Measurements from ENCODE around the gene RAB37. TPM values are rescaled to one million over a fixed set of nuclear protein-coding genes. Genes with fewer than 3 reads are reported as not detected.
A peak's percentile ranks its signal among the peaks of the same experiment; 100 is the strongest.

Gene RAB37
- total and polyA plus RNA-seq, 2 of the 13 experiments (the other 11 are each of a cell fraction or from before 2014, with no cell fraction given): 0.91 to 3.7 TPM

DNA sequence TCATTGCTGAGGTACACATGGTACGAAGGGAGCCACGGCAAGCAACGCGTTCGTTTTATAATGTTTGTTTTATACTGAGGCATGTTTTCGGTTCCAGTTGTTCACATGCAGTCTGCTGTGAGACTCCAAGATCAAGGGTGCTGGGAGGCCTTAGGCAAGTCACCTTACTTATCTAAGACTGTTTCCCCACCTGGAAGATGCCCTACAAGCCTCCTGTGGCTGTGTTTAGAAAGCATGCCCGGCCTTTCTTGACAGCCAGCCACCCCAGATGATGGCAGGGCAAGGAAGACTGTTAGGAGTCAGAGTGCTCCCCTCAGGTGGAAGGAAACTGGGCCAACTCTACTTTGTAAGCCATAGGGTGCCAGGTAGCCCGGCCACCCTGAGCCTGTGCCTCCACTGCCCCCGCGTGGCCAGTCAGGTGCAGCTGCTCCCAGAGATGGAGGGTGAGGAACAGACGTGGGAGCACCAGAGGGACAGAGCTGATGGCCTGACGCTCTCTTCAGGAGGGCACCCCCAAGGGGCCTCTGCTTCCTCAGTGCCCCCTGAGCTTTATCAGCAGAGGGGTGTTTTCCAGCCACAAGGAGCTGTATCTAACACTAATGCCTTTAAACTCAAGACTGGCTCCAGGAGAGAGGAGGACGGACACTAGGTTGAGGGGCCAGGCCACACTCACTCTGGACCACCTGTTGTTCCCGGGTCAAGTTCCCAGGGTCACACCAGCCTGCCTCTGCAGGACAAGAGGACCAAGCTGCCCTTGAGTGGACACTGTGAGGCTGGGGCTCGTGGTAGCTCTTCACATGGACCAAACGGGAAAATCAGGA lies 33.7 kb downstream of the RAB37 start:
- ChIA-PET POLR2A (interaction anchor here (0.6 to 29.3 kb wide), 8 partner anchors 8 to 102 kb away, joined by 3 to 1459 read pairs (median 6); partner anchors contain the start of genes FDXR, NHERF1 and RAB37), CTCF (ENCODE audit: low intra/inter-chr PET ratio, low total read pairs) (interaction anchor here (0.7 to 12.2 kb wide), 6 partner anchors 10 to 113 kb away, joined by 3 to 219 read pairs (median 5); partner anchors contain the start of gene NHERF1)
- H3K79me2 ChIP-seq (ENCODE audit: insufficient read depth, low read length): peaks cover 26% of the 10 kb centered on the region
- DNase-seq (ENCODE audit: low spot score): peak; percentile 81
- BruUV-seq (replicated peaks): no TSS peak
- 42% methylated on average over 16 of the region's 16 CpGs for WGBS (ENCODE audit: low lambda C conversion rate)
- H3K9me3 ChIP-seq (ENCODE audit: low read length): no peaks in the 10 kb centered on the region
- ATAC-seq: peak; percentile 78
- intact Hi-C loops (cut with micrococcal nuclease; ENCODE audit: unreplicated experiment): loop anchor here (1.0 kb wide), 1 partner anchor 25 kb away; no protein-coding TSS in a partner anchor
- FAIRE-seq: peak; percentile 87
- H3K4me3 ChIP-seq (replicated peaks in 1 of 3; ENCODE audit: insufficient read depth in 1 of 3, low read depth in 2 of 3, low read length in 3 of 3): no peak overlapping the region
- H3K27ac ChIP-seq (ENCODE audit: extremely low read length, insufficient read depth, low read length): peak overlapping the region; percentile 52
- H3K36me3 ChIP-seq (replicated peaks in 1 of 2; ENCODE audit: control insufficient read depth in 1 of 2, insufficient read depth in 2 of 2, low read length in 2 of 2): peaks cover 37 to 68% of the 10 kb centered on the region in 2 experiments
- H2AFZ ChIP-seq (ENCODE audit: low read length): no peak overlapping the region
- no peak overlapping the region for H3K9ac ChIP-seq (ENCODE audit: insufficient read depth, low read depth, low read length)
- peaks cover 94% of the 10 kb centered on the region for H3K4me1 ChIP-seq (ENCODE audit: insufficient read depth, low read length)
- no peaks in the 10 kb centered on the region; a peak in 1 of 5 replicates for H3K27me3 ChIP-seq (ENCODE audit: control insufficient read depth in 1 of 2, insufficient read depth in 2 of 2, low read length in 2 of 2)
- in situ Hi-C loops (cut with HindIII; ENCODE audit: extremely low pct_ligation_motif_present, low pct_unique_long_range_greater_than_20kb): no loop called here
- peaks cover 20% of the 10 kb centered on the region; the same call in 1 of the 2 replicates for H4K20me1 ChIP-seq (ENCODE audit: insufficient read depth, low read length)
- H3K4me2 ChIP-seq (ENCODE audit: low read depth, low read length): no peak overlapping the region
- TF ChIP-seq, protein P1, sequence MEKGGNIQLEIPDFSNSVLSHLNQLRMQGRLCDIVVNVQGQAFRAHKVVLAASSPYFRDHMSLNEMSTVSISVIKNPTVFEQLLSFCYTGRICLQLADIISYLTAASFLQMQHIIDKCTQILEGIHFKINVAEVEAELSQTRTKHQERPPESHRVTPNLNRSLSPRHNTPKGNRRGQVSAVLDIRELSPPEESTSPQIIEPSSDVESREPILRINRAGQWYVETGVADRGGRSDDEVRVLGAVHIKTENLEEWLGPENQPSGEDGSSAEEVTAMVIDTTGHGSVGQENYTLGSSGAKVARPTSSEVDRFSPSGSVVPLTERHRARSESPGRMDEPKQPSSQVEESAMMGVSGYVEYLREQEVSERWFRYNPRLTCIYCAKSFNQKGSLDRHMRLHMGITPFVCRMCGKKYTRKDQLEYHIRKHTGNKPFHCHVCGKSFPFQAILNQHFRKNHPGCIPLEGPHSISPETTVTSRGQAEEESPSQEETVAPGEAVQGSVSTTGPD (CRISPR knock-in tag; IDR thresholded peaks at IDR 0.05): no peak
- TF ChIP-seq ZFAT (CRISPR knock-in tag; conservative IDR thresholded peaks at IDR 0.05): no peak
- no peak for TF ChIP-seq ZNF891 (CRISPR knock-in tag; IDR thresholded peaks at IDR 0.05)
- TF ChIP-seq CEBPB (IDR thresholded peaks at IDR 0.05; ENCODE audit: borderline replicate concordance, low read depth, low read length): no peak
- TF ChIP-seq, protein P2, sequence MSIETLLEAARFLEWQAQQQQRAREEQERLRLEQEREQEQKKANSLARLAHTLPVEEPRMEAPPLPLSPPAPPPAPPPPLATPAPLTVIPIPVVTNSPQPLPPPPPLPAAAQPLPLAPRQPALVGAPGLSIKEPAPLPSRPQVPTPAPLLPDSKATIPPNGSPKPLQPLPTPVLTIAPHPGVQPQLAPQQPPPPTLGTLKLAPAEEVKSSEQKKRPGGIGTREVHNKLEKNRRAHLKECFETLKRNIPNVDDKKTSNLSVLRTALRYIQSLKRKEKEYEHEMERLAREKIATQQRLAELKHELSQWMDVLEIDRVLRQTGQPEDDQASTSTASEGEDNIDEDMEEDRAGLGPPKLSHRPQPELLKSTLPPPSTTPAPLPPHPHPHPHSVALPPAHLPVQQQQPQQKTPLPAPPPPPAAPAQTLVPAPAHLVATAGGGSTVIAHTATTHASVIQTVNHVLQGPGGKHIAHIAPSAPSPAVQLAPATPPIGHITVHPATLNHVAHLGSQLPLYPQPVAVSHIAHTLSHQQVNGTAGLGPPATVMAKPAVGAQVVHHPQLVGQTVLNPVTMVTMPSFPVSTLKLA (IDR thresholded peaks at IDR 0.05): no peak
- TF ChIP-seq ZNF703 (CRISPR knock-in tag; IDR thresholded peaks at IDR 0.05; ENCODE audit: borderline replicate concordance): no peak
- no peak for TF ChIP-seq ZFP1 (CRISPR knock-in tag; IDR thresholded peaks at IDR 0.05)
- TF ChIP-seq, protein P3, sequence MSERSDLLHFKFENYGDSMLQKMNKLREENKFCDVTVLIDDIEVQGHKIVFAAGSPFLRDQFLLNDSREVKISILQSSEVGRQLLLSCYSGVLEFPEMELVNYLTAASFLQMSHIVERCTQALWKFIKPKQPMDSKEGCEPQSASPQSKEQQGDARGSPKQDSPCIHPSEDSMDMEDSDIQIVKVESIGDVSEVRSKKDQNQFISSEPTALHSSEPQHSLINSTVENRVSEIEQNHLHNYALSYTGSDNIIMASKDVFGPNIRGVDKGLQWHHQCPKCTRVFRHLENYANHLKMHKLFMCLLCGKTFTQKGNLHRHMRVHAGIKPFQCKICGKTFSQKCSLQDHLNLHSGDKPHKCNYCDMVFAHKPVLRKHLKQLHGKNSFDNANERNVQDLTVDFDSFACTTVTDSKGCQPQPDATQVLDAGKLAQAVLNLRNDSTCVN (CRISPR knock-in tag; IDR thresholded peaks at IDR 0.05; ENCODE audit: borderline replicate concordance): peak; percentile 63; the same call in 1 of the 2 replicates
- no peak for TF ChIP-seq KAT7 (CRISPR knock-in tag; IDR thresholded peaks at IDR 0.05; ENCODE audit: borderline replicate concordance)
- peak; percentile 74; the same call in 1 of the 2 replicates for TF ChIP-seq ZNF124 (CRISPR knock-in tag; IDR thresholded peaks at IDR 0.05)
- TF ChIP-seq ZBTB8A (CRISPR knock-in tag; IDR thresholded peaks at IDR 0.05; ENCODE audit: borderline replicate concordance, low read depth): no peak; the same call in 1 of the 2 replicates
- TF ChIP-seq, protein P4, sequence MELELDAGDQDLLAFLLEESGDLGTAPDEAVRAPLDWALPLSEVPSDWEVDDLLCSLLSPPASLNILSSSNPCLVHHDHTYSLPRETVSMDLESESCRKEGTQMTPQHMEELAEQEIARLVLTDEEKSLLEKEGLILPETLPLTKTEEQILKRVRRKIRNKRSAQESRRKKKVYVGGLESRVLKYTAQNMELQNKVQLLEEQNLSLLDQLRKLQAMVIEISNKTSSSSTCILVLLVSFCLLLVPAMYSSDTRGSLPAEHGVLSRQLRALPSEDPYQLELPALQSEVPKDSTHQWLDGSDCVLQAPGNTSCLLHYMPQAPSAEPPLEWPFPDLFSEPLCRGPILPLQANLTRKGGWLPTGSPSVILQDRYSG (CRISPR knock-in tag; IDR thresholded peaks at IDR 0.05): no peak
- TF ChIP-seq, protein P5, sequence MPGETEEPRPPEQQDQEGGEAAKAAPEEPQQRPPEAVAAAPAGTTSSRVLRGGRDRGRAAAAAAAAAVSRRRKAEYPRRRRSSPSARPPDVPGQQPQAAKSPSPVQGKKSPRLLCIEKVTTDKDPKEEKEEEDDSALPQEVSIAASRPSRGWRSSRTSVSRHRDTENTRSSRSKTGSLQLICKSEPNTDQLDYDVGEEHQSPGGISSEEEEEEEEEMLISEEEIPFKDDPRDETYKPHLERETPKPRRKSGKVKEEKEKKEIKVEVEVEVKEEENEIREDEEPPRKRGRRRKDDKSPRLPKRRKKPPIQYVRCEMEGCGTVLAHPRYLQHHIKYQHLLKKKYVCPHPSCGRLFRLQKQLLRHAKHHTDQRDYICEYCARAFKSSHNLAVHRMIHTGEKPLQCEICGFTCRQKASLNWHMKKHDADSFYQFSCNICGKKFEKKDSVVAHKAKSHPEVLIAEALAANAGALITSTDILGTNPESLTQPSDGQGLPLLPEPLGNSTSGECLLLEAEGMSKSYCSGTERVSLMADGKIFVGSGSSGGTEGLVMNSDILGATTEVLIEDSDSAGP (CRISPR knock-in tag; IDR thresholded peaks at IDR 0.05; ENCODE audit: borderline replicate concordance): peak; percentile 88
- no peak; the same call in none of the 2 replicates for TF ChIP-seq BCL6 (CRISPR knock-in tag; IDR thresholded peaks at IDR 0.05)
- TF ChIP-seq, protein P6, sequence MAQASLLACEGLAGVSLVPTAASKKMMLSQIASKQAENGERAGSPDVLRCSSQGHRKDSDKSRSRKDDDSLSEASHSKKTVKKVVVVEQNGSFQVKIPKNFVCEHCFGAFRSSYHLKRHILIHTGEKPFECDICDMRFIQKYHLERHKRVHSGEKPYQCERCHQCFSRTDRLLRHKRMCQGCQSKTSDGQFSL (CRISPR knock-in tag; IDR thresholded peaks at IDR 0.05): no peak

All from HepG2 (cell line).